ENCODE measurements around the gene PXMP4.
"Not testable (repeated sequence)": the region's sequence is repeated elsewhere in the genome, so short reads cannot be mapped to it uniquely, and the experiment has no call there.

PXMP4 gene

DNA sequence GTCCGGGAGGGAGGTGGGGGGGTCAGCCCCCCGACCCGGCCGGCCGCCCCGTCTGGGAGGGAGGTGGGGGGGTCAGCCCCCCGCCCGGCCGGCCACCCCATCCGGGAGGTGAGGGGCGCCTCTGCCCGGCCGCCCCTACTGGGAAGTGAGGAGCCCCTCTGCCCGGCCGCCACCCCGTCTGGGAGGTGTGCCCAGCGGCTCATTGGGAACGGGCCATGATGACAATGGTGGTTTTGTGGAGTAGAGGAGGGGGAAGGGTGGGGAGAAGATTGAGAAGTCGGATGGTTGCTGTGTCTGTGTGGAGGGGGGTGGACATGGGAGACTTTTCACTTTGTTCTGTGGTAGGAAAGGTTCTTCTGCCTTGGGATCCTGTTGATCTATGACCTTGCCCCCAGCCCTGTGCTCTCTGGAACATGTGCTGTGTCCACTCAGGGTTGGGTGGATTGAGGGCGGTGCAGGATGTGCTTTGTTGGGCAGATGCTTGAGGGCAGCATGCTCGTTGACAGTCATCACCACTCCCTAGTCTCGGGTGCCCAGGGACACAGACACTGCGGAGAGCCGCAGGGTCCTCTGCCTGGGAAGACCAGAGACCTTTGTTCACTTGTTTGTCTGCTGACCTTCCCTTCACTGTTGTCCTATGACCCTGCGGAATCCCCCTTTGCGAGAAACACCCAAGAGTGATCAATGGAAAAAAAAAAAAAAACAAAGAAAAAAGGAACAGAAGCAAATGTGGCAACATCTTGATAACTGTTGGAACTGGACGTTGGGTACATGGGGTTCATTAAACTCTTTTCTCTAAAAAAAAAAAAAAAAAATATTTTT, 18.3 kb downstream of the PXMP4 start:
- DNase-seq = no peak

DNA sequence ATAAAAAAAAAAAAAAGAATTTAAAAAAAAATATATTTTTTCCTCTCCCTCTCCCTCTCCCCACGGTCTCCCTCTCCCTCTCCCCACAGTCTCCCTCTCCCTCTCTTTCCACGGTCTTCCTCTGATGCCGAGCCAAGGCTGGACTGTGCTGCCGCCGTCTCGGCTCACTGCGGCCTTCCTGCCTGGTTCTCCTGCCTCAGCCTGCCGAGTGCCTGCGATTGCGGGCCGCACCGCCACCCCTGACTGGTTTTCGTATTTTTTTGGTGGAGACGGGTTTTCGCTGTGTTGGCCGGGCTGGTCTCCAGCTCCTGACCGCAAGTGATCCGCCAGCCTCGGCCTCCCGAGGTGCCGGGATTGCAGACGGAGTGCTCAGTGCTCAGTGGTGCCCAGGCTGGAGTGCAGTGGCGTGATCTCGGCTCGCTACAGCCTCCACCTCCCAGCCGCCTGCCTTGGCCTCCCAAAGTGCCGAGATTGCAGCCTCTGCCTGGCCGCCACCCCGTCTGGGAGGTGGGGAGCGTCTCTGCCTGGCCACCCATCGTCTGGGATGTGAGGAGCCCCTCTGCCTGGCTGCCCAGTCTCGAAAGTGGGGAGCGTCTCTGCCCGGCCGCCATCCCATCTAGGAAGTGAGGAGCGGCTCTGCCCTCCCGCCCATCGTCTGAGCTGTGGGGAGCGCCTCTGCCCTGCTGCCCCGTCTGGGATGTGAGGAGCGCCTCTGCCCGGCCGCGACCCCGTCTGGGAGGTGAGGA, 19.2 kb downstream of the PXMP4 start:
- not testable (repeated sequence) for DNase-seq

DNA sequence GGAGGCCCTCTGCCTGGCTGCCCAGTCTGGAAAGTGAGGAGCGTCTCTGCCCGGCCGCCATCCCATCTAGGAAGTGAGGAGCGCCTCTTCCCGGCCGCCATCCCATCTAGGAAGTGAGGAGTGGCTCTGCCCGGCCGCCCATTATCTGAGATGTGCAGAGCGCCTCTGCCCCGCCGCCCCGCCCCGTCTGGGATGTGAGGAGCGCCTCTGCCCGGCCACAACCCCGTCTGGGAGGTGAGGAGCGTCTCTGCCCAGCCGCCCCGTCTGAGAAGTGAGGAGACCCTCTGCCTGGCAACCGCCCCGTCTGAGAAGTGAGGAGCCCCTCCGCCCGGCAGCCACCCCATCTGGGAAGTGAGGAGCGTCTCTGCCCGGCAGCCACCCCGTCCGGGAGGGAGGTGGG, 21.1 kb downstream of the PXMP4 start:
- DNase-seq = not testable (repeated sequence)

DNA sequence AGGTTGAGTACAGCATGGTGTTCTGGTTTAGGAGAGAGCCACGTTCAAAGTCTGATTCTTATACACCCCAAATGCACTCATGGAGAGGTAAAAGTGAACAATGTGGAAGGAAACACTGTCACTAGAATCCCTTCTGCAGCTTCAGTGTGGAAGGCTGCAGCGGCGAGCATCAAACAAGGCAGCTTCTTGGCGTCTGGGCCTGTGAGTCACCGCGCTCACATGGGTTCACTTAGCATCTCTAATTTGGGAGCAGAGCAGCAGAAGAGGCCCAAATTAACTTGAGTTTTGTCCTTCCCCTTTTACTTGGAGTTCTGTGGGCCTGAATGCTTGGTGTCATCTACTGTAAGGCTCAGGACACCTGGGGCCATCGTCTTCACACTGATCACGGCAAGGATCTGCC, 23.0 kb downstream of the PXMP4 start:
- no peak for DNase-seq

DNA sequence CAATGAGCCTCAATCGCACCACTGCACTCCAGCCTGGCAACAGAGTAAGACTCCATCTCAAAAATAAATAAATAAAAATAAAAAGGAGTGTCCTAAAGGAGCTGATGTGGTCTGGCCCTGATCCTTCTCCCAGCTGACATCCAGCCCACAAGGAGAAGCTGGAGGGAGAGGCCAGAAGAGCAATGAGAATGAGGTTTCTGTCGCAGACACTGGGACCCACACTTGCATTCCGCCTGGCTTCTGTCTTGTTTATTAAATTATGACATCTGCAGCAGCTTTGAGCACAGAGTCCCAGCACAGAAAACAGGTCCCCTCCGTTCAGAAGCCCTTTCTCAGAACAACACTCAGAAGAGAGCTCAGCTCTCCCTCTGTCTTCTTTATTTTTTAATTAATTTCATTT, 23.7 kb downstream of the PXMP4 start:
- no peak for DNase-seq

DNA sequence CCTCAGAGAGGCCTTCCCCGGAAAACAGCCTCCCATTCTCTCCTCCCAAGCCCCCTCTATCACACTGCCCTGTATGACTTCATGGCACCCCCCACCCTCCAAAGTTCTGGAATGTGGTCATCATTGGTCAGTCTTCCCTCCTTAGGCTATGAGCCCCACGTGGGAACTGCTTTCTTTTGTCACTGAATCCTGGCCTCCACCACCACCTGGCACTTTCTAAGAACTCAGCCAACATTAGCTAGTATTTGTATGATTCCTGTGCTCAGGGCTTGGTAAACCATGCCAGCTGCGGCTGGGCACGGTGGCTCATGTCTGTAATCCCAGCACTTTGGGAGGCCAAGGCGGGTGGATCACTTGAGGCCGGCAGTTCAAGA, 25.5 kb downstream of the PXMP4 start:
- DNase-seq = no peak

DNA sequence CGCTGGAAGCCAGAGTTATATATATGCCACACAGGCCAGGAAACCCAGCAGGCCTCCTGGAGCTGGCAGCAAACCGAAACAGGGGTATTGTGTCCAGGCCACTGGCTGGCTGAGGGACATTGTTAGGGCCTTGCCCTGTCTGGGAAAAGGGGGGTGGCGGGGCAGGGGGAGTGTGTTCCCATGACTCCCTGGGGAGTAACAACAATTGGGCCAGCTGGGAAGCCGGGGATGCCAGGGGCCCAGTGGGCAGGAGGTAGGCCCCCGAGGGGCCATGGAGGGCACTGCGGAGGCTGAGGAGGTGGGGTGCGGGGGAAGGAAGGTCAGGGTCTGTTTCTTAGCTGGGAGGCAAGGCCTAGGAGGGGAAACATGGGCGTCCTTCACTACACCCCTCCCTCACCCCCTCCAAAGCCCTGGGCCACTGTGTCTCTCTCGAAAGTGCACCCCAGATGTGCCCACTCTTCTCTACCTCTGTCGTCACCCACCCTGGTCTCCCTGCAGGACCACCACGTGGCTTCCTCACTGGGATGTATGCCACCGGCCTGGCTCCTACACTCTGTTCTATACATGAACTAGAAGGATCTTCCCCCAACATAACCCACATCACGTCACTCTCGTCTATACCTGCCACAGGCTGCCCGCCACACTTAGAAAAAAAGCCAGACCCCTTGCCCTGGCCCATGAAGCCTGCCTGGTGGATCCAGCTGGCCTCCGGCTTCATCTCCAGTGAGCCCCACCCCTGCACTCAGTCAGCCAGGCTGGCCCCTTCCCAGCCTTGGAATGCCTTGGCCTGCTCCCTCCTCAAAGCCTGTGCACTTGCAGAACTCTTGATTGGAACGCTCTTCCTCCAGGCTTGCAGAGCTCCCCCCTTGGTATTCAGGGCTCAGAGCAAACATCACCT, 26.1 kb downstream of the PXMP4 start:
- DNase-seq = no peak

DNA sequence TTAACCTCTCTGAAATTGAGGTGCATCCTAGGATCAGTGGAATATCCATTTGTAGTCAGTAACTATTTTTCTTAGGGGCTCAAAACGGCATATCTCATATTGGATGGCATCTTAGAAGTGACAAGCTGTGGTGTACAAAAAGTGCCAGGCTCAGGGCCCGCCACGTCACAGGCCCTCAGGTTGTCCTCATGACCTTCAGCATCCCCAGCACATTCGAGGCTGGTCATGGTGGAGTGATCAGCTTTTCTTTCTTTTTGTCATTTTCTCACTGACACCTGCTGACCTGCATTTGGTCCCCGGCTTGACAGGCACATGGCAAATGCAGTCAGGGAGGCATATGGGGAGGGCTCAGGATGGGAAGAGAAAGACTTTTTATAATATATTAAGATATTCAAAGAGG, 26.8 kb downstream of the PXMP4 start:
- no peak for DNase-seq

DNA sequence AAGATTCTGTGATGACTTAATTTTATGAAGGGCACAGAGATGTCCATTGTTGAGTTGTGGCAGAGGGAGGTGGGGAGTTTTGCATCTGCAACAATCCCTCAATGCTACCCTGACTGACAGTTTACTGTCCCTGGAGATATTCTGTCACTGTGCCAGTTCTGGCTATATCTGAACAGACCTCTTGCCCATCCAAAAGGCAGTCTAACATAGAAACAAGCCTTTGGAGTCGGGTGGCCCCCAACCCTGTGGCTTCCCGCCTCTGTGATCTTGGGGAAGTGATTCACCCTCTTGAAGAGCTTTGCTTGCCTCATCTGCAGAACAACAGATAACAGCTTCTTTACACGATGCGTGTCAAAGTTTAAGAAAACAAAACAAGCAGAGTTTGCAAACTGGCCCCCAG, 30.1 kb downstream of the PXMP4 start:
- no peak for DNase-seq

DNA sequence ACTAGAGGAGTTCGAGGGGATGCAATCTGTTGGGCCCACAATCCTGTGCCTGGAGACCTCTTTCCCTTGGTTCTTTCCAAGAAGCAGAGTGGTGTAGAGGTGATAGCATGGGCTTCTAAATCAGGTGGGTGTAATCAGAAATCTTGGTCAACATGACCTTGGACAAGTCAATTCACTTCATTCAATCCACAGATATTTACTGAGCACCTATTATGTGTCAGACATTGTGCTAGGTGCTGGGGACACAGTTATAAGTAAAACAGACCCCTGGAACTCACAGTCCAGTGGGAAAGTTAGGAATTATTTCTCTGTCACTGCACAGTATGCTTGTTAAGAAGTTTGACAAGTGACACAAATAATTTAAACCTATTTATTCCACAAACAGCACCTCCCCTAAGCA, 30.6 kb downstream of the PXMP4 start:
- DNase-seq = no peak

DNA sequence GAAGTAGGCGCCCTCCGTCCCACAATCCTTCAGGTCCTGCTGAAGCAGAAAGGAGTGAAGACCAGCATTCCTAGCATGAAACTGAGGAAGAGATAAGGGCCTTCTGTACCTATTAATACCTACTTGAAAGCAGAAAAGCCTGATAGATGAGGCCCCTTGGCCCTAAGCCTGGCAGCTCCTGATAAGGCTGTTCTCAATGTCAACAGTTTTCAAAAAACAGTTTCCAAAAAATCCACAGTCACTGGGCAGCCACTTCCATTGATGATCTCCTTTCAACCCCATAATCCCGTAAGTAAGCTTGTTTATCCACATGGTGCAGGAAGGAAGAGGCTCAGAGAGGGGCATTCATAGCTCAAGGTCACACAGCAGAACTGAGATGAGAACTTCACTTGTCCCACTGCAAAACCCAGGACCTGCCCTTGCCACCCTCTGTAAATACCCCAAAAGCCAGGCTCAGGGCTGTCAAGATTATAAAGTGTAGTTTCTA, 31.1 kb downstream of the PXMP4 start:
- no peak for DNase-seq

DNA sequence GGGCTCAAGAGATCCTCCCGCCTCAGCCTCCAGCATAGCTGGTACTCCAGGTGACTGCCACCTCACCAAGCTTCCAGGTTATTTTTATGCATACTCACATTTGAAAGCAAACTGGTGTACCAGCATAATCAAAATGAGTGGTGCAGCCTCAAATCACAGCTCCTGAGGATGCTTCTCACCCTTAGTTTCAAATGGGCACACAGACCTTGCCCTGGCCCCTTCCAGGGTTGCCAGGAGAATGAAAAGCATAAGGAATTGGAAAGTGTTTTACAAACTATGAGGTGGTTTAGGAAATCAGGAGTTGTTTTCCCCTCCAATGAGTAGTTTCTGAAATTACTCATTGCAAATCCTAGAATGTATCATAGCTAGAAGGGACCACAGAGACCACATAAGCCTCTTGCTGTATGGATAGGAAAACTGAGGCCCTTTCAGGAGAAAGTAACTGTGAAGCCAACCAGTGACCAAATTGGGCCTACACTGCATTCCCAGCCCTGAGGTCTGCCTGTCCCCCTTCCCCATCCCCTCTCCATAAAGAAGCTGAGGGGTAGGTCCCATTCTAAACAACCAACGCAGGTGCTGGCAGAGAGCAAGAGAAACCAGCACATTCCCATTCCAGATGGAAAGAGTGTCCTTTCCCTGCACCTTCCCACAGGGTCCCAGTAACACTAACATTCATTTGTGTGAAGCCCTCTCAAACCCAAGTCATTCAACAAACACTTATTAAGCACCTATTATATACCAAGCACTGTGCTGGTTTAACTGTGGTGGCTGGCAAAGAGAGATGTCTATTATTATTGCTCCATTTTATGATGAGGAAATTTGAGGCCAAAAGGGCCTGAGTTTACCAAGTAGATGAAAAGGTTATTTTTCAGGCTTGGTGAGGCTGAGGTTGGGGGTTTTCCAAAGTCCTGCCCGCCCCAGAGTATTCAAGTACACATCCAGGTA, 31.8 kb downstream of the PXMP4 start:
- DNase-seq = no peak

DNA sequence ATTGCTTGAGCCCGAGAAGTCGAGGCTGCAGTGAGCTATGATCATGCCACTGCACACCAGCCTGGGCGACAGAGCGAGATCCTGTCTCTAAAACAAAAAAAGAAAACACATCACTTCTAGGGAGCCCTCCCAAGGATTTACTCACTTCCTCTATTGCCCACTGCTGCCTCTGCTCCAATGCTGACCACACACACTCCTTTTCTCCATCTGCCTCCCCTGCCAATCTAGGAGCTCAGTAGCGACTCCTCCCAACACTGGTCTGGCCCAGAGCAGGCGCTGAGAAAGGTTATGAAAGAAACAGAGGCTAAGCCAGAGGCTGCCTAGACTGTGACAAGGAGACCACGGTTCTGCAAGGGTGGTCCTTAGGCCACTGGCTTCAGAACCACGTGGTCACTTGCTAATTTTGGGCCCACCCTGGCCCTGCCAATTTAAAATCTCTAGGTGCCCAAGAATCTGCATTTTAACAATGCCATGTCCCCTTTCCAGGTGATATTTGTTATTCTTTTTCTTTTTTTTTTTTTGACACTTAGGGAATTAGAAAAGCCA, 32.7 kb downstream of the PXMP4 start:
- no peak for DNase-seq

DNA sequence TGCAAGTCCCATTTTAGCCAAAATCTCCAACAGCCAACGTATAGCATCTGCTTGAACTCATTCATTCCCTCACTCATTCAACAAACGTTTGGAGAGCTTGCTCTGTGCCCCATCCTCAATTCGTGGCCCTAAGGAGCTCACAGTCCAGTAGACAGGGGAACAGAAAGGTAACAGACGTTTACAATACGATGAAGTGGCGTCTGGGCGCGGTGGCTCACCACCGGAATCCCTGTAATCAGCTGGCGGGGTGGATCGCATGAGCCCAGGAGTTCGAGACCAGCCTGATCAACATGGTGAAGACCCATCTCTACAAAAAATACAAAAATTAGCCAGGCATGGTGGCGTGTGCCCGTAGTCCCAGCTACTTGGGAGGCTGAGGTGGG, 33.1 kb downstream of the PXMP4 start:
- no peak for DNase-seq

DNA sequence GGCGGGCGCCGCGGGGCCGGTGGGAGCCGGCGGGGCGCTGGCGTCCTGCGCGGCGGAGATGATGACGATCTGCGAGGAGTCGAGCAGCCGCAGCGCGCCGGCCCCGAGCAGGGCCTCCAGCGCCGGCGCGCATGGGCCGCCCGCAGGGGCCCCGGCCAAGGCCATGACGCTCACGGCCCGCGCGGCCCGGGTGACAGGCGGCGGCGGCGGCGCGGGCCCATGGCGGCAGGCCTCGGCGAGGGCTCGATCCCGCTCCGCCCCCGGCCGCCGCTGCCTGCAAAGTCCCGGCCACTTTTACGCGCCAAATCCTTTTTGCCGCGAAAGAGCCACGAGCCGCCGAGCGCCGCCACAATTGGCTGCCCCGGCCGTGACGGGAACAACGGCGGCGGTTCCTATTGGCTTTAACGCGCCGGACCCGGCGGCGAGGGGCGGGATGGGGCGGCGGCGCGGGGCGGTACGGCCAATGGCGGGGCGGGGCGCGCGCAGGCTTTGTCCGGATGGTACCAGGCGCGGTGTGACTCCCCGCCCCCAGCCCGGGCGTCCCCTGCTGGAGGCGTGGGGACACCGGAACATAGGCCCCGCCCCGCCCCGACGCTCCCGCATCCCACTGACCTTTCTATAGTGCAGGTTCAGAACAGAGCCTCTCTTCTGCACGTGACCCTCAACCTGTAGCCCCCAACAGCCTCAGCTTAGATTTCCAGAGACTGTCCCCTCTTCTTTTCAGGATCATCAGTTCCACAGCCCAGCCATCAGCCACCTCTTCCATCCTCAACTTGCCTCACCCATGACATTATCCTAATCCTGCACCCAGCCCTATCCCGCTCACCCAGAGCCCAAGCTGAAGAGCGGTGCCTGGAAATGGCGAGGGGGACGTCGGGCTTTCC, 33.8 kb downstream of the PXMP4 start, which contains the start of gene E2F1:
E2F1 (minus strand) TSS at position 286 of the 884 bp plus-strand sequence; CDS start at position 165, 121 bp downstream.
- DNase-seq = peak in 1 of 2 experiments; percentile 75

DNA sequence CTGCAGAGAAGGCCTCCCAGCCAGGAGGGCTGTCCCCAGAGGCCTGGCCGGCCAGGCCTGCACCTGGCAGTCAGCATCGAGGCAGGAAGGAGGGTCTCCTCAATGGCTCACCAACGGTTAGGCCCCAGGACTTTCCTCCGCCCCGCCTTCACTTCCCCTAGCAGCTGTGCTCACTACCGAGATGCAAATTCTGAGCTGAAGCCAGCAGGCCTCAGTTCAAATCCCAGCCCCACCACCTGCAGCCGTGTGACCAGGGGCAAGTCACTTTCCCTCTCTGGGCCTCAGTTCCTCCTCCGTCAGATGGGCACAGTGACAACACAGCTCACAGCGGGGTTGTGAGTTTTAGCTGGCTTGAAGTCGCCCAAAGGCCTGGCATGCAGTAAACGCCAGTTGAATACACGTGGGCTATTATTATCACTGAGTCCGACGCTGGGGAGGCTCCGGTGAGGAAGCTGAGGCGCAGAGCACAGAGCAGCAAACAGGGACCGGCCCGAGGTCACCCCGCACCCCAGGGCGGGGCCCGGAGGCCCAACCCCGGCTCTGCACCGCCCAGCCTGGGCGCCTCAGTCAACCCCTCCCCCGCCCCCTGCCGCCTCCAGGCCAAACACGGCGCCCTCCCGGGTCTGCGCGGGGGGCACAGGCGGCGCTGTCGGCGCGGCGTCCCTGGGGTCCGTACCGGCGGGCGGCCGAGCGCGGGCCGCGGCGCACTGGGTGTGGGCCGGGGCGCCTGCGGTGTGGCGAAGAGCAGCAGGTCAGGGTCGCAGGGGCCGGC, 34.6 kb downstream of the PXMP4 start:
- DNase-seq = no peak

DNA sequence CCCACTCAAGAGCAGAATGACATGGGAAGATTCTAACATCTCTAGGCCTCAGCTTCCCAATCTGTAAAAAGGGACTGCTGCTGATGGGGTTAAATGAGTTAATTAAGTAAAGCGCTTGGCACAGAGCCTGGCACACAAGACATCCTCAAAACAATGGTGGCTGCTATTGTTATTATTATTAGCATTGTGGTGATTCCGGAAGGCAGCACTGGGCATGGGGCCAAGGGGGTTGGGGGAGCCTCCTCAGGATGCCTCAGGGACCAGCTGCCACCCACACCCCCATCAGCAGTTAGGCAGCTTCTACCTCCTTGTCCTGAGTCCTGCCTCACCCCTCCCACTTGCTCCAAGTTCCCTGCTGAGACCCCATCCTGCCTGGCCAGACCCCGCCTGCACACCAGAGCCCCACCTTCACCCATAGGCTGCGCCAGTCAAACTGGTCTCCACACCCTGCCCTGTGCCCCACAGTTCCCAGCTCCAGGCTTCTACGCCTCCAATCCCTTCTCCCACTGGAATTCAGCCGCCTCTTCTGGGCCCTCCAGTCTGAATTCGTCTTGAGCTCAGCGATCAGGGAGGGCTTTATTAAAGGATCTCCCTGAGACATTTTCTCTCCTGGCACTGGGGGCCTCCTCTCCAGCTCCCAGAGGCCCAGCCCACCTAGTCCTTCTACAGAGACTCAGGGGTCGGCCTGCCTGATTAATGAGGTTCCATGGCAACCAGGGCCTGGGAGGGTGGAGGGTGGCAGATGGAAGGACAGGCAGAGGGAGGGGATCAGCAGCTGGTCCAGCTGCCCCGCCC, 35.4 kb downstream of the PXMP4 start:
- DNase-seq = no peak

DNA sequence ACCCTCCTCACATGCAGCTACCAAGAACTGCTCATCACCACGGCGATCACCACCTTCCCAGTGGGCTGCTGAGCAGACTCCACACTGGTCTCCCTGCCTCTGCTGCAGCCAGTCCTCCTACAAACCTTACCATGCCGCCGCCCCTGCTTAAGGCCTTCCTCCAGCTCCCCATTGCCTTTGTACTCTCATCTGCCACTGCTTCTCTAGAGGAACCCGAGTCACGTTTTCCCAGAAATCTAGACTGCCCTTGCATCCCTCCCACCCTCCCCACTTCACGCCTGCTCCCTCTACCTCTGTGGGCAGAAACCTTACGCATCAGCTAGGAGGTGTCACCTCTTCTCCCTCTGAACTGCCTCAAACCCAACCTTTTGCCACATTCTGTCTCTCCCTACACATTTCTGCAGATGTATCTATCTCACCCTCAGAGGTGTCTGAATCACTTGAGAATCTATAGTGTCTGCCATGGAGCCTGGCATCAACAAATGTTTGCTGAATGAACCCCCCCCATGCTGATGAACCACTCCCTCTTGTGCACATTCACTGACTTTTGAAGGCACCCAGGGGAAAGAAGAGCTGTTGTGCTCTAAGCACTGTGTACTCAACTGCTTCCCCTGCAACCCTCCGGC, 38.3 kb downstream of the PXMP4 start:
- no peak for DNase-seq

All from cerebellar nuclear complex (tissue), 1 donor.